Osteoblast (primary cell): Measurements from ENCODE around the gene TMEM204. TPM values are rescaled to one million over a fixed set of nuclear protein-coding genes. Genes with fewer than 3 reads are reported as not detected.
"Not testable (repeated sequence)": the region's sequence is repeated elsewhere in the genome, so short reads cannot be mapped to it uniquely, and the experiment has no call there.

Source experiments
- DNase-seq: peaks from one replicate; pipeline ENCODE4 v3.0.0; 2011; ENCODE audit warnings: low spot score, mixed read lengths; ENCODE audit not compliant: insufficient read length; ENCODE audit errors: missing footprints
- H2AFZ ChIP-seq: 2 replicates; pipeline ENCODE4 v1.6.0; 2011; ENCODE audit warnings: mild to moderate bottlenecking, low read length
- H3K27ac ChIP-seq: 2 replicates; pipeline ENCODE4 v1.5.1; 2011; ENCODE audit warnings: mild to moderate bottlenecking, low read depth, low read length, moderate library complexity
- H3K27me3 ChIP-seq: 2 replicates; pipeline ENCODE4 v1.6.0; 2012; ENCODE audit warnings: mild to moderate bottlenecking, control low read depth, inconsistent platforms, low read length, moderate library complexity; ENCODE audit not compliant: insufficient read depth
- H3K36me3 ChIP-seq: 2 replicates; pipeline ENCODE4 v1.5.1; 2011; ENCODE audit warnings: mild to moderate bottlenecking, low read length, control low read depth, moderate library complexity; ENCODE audit not compliant: insufficient read depth
- H3K4me1 ChIP-seq: 2 replicates; pipeline ENCODE4 v1.5.1; 2011; ENCODE audit warnings: mild to moderate bottlenecking, low read length, control low read depth, moderate library complexity; ENCODE audit not compliant: insufficient read depth
- H3K4me2 ChIP-seq: 2 replicates; pipeline ENCODE4 v1.6.0; 2011; ENCODE audit warnings: mild to moderate bottlenecking, low read length; ENCODE audit not compliant: insufficient read depth
- H3K4me3 ChIP-seq: fragments of 200-600 bp; sonication (generic); 3 replicates; pipeline ENCODE4 v1.5.1; 2012; ENCODE audit warnings: mild to moderate bottlenecking, low read length, inconsistent platforms; ENCODE audit not compliant: insufficient read depth
- H3K79me2 ChIP-seq: 2 replicates; pipeline ENCODE4 v1.6.0; 2012; ENCODE audit warnings: mild to moderate bottlenecking, low read length, control low read depth, inconsistent platforms; ENCODE audit not compliant: insufficient read depth
- H3K9me3 ChIP-seq: 2 replicates; pipeline ENCODE4 v1.5.1; 2011; ENCODE audit warnings: low read depth, low read length, control low read depth
- H4K20me1 ChIP-seq: 2 replicates; pipeline ENCODE4 v1.6.0; 2012; ENCODE audit warnings: mild to moderate bottlenecking, low read length, control low read depth; ENCODE audit not compliant: insufficient read depth
- total RNA-seq: library from RNA; depleted of rRNA; stranded (reverse); fragments of >200 nt; gene quantifications from 2 replicates; pipeline ENCODE4 v1.2.3, GENCODE V29; 2012
- TF ChIP-seq, protein P1 (sequence below): IDR thresholded peaks from 2 replicates; pipeline ENCODE4 v1.5.1; 2011; ENCODE audit warnings: mild to moderate bottlenecking, low read depth, low read length, moderate library complexity; ENCODE audit errors: extremely low read depth

The TMEM204 gene
- total RNA-seq, 1 donor, result 8.3 TPM

DNA sequence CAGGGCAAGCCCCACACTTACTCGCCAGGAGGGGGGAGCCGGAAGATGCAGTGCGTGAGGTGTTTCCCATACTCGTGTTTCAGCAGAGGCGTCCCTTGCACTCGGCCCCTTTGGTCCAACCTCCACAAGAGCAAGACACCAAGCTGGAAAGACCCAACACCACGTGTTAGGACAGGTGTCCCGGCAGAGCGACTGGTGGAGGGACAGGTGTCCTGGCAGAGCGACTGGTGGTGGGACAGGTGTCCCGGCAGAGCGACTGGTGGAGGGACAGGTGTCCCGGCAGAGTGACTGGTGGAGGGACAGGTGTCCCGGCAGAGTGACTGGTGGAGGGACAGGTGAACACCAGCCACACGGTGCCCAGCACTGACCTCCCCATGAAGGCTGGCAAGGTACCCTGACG, 59.0 kb downstream of the TMEM204 start:
- Histone ChIP-seq H2AFZ (no peak overlapping the region), H3K4me2 (no peak overlapping the region), H3K9me3 (no peaks in the 10 kb centered on the region), H3K4me1 (no peaks in the 10 kb centered on the region), H3K79me2 (no peaks in the 10 kb centered on the region), H3K4me3 (no peak overlapping the region), H3K36me3 (peaks cover 9% of the 10 kb centered on the region), H4K20me1 (no peaks in the 10 kb centered on the region), H3K27ac (no peak overlapping the region), H3K27me3 (no peaks in the 10 kb centered on the region)
- TF ChIP-seq, protein P1, sequence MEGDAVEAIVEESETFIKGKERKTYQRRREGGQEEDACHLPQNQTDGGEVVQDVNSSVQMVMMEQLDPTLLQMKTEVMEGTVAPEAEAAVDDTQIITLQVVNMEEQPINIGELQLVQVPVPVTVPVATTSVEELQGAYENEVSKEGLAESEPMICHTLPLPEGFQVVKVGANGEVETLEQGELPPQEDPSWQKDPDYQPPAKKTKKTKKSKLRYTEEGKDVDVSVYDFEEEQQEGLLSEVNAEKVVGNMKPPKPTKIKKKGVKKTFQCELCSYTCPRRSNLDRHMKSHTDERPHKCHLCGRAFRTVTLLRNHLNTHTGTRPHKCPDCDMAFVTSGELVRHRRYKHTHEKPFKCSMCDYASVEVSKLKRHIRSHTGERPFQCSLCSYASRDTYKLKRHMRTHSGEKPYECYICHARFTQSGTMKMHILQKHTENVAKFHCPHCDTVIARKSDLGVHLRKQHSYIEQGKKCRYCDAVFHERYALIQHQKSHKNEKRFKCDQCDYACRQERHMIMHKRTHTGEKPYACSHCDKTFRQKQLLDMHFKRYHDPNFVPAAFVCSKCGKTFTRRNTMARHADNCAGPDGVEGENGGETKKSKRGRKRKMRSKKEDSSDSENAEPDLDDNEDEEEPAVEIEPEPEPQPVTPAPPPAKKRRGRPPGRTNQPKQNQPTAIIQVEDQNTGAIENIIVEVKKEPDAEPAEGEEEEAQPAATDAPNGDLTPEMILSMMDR, result no peak
- DNase-seq, result peak; percentile 62

DNA sequence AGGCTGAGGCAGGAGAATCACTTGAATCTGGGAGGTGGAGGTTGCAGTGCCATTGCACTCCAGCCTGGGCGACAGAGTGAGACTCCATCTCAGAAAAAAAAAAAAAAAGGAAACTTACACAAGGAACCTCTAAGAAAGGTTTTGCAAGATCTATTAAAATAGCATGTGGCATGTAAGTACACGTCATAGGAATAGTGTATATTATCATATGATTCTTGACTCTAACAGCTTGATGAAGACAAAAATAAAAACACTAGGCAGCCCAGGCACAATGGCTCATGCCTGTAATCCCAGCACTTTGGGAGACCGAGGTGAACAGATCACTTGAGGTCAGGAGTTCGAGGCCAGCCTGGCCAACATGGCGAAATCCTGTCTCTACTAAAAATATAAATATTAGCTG, 62.0 kb downstream of the TMEM204 start:
- not testable (repeated sequence) for DNase-seq, H3K27me3 ChIP-seq, H3K9me3 ChIP-seq, H2AFZ ChIP-seq, H4K20me1 ChIP-seq, H3K79me2 ChIP-seq, H3K36me3 ChIP-seq, H3K4me1 ChIP-seq, H3K4me2 ChIP-seq, H3K27ac ChIP-seq, H3K4me3 ChIP-seq

- Histone ChIP-seq H3K9me3 (no peaks in the 10 kb centered on the region), H3K4me3 (no peak overlapping the region)
- TF ChIP-seq, protein P1, result no peak
Measured at GRCh38 chr16:1596516-1596915, 63.0 kb downstream of the TMEM204 start.

GRCh38 chr16:1597154-1597553, 63.7 kb downstream of the TMEM204 start:
- Histone ChIP-seq H3K4me1 (no peaks in the 10 kb centered on the region), H3K27ac (no peak overlapping the region), H2AFZ (no peak overlapping the region), H4K20me1 (no peaks in the 10 kb centered on the region), H3K4me2 (no peak overlapping the region), H3K4me3 (no peak overlapping the region), H3K79me2 (no peaks in the 10 kb centered on the region), H3K36me3 (peaks cover 9% of the 10 kb centered on the region), H3K9me3 (no peaks in the 10 kb centered on the region), H3K27me3 (no peaks in the 10 kb centered on the region)
- peak; percentile 78 for DNase-seq
- TF ChIP-seq, protein P1, result no peak

More at GRCh38 chr16:1596516-1596915, 63.0 kb downstream of the TMEM204 start:
- H3K4me1 ChIP-seq, result no peaks in the 10 kb centered on the region
- H3K4me2 ChIP-seq, result no peak overlapping the region
- H3K27ac ChIP-seq, result no peak overlapping the region
- no peak overlapping the region for H2AFZ ChIP-seq
- H3K36me3 ChIP-seq, result peaks cover 6% of the 10 kb centered on the region
- no peaks in the 10 kb centered on the region for H3K27me3 ChIP-seq
- peak; percentile 6 for DNase-seq
- H4K20me1 ChIP-seq, result no peaks in the 10 kb centered on the region
- no peaks in the 10 kb centered on the region for H3K79me2 ChIP-seq

DNA sequence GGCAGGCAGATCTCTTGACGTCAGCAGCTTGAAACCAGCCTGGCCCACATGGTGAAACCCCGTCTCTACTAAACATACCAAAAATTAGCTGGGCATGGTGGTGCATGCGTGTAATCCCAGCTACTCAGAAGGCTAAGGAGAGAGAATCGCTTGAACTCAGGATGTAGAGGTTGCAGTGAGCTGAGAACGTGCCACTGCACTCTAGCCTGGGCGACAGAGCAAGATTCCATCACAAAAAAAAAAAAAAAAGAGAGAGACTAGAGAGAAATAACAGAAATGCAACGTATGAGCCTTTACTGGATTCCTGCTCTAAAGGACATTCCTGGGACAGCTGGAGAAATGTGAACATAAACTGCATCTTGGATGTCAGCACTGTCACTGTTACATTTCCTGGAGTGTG, 67.6 kb downstream of the TMEM204 start:
- Histone ChIP-seq H3K79me2 (no peaks in the 10 kb centered on the region), H3K9me3 (no peaks in the 10 kb centered on the region), H3K36me3 (peaks cover 17% of the 10 kb centered on the region), H3K4me2 (no peak overlapping the region), H3K4me3 (no peak overlapping the region), H4K20me1 (no peaks in the 10 kb centered on the region), H3K27me3 (no peaks in the 10 kb centered on the region), H3K27ac (no peak overlapping the region), H2AFZ (no peak overlapping the region), H3K4me1 (no peaks in the 10 kb centered on the region)
- TF ChIP-seq, protein P1, result no peak
- no peak for DNase-seq
